ENCODE data around the gene PDZD2.
"Not testable (repeated sequence)": the region's sequence is repeated elsewhere in the genome, so short reads cannot be mapped to it uniquely, and the experiment has no call there.

PDZD2 gene

DNA sequence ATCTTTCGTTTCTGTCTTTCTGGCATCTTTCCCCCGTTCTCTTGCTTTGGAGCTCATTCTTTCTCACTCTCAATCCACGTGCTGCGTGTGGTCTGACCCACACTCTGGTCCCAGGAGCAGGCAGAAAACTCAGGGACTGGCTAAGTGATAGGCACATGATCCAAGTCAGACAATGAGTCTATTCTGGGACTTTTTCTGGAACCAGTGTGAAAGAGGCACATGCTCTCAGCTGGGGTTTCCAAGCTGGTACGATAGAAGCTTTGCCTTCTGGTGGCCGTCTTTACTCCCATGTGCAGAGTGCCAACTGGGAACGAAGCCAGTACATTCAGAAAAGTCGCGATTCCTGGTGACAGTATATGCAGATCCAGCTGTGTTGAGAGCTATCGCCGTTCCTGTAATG, 94.4 kb downstream of the PDZD2 start:
- DNase-seq (ENCODE audit: low spot score), result no peak

DNA sequence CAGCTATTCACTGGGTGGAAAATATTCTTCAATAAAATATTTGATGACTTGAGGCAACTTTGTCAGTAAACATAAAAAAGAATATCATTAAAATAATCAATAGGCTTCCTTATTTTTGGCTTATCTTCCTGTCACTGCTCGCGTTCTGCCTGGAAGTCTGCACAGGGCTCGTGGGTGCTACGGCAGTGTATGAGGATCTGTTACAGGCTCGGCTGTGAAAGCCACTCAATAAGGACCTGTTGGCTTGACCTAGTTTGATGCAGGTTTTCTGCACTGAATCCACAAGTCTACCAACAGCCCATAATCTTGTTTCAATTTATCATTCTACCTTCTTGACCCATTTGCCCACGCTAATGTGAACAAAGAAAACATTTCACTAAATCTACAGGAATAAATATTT, 97.2 kb downstream of the PDZD2 start:
- no peak for DNase-seq (ENCODE audit: low spot score)

DNA sequence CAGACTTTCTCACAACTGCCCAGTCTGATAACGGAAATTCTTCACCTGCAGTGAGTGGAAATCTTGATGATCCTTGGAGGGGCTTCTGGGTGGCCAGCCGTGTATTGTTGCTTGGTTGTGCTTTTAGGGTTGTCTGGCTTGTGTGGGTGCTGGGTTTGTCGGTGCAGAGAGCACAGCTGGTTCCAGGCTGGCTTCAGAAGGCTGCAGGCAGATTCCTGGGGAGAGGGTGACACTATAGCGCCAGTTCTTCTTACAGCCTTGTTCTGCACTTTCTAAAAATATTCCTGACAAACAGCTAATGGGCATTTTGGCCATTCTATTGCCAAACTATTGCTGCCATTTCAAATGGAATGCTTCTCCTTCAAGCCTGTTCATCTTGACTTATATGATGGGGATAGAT, 99.3 kb downstream of the PDZD2 start:
- DNase-seq (ENCODE audit: low spot score), result no peak

DNA sequence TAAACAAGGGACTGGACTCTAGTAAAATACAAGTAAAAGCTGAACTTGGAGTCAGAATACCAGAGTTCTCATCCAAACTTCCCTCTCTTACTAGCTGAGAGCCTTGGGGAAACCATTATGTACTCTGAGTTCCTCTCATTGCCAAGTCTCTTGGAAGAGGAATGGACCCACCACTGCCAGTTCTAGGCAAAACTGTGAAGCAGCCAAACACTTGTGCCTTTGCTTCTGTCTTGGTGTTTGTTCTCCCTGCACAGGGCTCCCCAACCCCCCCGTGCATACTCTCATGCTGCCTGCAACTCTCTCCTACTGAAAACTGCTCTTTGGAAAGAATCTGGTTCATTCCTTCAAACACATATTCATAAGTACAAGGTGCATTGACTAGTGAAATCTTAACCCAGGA, 102.6 kb downstream of the PDZD2 start:
- DNase-seq (ENCODE audit: low spot score), result no peak

DNA sequence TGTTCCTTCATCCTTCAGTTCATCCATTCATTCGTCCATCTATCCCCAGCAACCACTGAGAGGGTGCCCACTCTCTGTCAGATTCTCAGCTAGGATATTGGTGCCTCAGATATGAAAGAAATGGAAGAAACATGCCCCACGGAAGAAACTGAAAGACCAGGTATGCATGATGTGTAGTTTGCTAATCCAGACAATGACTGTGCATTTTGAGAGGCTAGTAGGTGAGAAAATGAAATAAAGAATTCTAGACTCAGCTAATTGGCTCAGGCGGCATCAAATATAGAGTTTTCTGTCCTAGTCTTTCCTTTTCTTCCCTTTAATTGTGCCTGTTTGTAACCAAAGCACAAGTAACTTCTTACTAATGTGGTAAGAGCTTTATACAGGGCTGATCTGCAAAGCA, 104.7 kb downstream of the PDZD2 start:
- no peak for DNase-seq (ENCODE audit: low spot score)

DNA sequence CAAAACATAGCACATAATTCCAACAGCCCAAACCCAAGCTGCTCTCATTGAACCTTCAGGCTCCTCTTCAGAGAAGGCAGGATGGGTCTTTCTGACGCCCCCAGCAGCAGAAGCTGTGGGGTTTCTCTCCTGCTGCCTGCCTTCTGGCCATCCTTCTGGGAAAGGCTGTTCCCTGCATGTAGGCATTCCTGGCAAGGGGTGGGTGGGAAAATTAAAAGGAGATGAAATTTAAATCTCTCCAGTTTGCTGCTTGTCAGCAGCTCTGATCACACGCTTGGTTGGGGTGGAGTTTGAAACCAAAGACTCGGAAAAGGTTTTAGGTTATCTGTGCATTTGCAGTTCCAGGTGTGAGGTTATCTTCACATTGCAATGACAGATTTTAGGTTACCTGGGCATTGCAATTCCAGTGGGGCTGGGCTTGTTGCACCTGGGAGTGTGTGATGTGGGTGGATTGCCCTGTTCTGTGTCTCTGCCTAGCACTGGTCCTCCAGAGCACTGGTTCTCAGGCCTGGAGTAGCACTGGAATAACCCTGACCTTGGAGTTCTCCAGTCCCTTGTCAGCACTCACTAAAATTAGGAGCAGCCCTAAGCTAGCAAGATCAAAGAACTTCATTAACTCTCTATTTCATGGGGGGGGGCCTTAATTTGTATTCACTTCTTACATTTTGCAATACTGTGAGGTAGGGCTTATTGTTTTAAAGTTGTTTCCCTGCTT, 109.7 kb downstream of the PDZD2 start:
- DNase-seq (ENCODE audit: low spot score), result no peak

DNA sequence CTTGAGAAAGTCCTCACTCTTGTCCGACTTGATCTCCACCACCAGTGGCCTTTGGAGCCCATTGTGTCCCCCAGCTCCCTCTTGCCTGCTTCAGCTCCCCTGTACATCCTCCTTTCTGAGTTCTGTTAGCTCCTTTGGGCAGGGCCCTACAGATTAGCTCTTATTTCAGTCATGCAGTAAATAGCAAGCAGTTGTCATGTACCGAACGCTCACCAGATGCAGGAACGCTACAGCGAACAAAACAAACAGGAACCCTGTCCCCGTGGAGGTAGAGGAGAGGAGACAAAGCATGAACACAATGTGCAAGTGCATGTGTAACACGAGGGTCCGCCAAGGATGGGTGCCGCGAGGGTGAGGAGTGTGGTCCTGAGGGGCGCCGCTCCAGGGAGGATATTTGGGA, 111.3 kb downstream of the PDZD2 start:
- DNase-seq (ENCODE audit: low spot score), result no peak

DNA sequence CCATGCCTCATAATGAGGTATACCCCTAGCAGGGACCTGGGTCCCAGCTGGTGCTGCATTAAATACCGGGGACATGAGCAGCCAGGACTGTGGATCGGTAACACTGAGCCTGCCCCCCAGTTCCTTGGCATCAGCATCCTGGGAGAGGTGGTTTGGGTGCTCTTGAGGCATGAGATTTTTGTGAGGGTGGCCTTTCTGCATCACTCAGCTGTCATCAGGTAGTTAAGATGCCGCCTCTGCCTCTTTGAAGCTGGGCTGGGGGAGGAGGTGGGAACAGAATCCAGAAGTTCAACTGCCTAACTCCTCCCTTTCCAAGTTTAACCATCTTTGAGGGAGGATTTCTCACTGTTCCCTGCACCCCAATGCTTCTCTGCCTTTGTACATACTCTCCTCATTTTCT, 112.7 kb downstream of the PDZD2 start:
- no peak for DNase-seq (ENCODE audit: low spot score)

DNA sequence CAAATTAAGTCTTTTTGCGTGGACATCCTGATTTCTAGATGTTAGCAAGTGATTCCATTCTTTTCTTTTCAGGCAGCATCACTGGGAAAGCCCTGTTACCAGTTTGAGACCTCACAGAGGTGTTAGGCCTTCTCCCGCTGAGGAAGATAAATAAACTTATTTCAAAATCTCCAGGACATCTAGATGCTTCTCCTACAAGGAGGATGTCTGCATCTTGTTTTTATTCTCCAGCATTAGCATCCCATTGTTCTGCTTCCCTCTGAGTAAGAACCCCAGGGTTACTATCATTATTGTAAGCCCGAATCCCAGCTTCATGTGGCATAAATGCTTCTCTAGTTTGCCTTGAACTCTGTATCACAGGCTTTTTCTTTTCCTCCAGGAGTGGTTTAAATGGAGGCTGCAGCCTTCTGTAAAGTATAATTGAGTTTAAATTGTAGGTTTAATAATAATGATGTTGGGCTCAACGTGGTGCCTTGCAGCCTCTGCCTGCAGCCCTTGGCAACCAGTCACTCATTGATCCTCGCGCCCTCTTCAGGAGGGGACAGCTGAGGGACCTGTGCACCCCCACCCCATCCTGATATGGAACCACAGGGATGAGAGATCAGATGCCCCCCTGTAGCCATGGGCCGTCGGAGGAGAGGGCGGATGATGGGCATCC, 114.9 kb downstream of the PDZD2 start:
- no peak for DNase-seq (ENCODE audit: low spot score)

DNA sequence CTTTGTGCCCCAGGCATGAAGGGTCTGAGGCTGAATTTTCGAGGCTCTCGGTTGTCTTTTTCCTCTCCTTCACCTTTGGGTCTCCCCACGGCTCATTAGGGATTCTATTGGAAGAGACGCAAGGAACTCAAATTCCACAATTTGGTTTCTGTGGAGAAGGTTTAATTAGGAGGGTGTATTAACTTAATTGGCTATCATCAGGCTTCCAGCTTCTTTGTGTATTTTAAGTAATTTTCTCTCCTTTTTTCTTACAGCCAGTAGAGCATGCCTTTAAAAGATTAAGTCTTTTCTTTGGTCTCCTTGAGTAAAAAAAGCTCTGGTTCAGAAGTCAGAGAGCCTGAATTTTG, 115.4 kb downstream of the PDZD2 start:
- no peak for DNase-seq (ENCODE audit: low spot score)

DNA sequence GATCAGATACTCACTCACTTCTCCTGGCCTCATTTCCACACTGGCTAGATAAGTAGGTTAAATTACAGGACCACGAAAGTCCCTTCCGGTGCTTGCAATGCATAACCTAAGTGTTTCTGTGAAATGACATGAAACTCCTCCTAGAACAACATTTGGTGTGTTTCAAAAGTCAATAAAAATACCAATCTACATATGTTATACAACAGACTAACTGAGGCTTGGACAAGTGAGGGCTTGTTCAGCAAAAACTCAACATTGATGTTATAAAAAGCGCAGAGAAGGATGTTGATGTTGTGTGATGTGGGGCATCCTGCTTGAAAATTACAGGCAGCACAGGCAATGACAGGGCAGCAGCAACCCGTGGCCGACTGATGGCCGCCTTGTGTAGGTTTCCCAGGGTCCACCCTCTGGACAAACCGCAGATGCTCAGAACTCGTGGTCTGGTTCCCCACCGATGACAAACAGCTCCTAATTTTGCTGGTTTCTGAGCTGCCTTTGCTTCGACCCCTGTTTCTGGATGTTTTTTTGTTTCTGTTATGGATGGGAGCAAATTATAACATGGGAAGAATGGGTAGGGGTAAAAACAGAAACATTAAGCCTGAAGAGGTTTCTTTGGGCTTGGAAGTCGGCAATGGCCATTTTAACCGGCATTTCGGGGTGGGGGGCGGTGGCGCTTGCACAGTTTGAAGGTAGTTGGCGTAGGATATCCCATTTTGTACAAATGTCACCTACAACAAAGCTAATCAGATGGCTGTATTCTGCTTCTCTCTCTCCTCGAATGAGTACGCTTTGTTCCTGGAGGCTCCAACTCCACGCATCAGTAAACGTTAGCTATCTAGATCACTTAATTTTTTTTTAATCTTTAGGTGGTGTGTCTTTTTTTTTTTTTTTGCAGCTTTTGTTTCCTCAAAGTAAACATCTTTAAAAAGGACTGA, 116.1 kb downstream of the PDZD2 start:
- no peak for DNase-seq (ENCODE audit: low spot score)

DNA sequence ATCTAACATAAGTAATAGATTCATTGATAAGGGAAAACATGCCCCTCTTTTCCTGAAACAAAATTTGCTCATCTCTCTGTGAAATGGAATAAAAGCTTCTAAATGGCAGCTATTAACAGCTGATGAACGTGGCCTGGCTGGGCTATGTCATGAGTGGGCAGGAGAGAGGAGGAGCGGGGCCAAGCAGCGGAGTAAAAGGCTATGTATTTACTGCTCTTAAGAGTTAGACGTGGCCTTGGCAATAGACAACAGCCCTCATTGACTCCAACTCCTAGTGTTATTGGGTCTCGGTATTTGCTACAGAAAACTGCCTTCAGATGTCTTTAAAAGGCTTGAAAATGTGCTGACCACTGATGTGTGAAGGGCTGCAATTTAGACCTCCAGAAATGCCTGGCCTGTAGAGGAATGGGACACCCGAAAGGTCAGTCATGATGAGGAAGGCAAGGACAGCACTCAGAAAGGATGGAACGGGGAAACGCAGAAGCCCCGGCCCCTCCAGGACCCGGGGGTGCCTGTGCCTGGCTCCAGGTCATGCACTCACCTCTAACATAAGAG, 116.8 kb downstream of the PDZD2 start:
- no peak for DNase-seq (ENCODE audit: low spot score)

DNA sequence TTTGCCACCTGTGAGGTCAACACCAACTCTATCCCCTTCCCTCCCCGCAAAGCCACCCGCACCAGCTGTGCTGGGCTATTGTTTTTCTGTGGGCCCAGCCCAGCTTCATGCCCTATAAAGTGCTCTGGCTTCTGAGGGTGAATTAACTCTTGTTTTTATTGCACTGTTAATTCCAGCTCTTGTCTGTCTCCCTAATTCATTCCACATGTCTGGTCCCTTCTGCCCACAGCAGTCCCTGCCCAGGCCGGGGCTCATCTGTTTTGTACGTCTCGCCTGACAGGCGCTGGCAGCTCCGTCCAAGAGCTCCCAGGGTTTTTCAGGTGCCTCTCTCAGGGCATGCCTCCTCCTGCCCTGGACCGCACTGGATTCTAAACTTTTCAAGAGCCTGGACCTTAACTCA, 118.9 kb downstream of the PDZD2 start:
- DNase-seq (ENCODE audit: low spot score), result no peak

DNA sequence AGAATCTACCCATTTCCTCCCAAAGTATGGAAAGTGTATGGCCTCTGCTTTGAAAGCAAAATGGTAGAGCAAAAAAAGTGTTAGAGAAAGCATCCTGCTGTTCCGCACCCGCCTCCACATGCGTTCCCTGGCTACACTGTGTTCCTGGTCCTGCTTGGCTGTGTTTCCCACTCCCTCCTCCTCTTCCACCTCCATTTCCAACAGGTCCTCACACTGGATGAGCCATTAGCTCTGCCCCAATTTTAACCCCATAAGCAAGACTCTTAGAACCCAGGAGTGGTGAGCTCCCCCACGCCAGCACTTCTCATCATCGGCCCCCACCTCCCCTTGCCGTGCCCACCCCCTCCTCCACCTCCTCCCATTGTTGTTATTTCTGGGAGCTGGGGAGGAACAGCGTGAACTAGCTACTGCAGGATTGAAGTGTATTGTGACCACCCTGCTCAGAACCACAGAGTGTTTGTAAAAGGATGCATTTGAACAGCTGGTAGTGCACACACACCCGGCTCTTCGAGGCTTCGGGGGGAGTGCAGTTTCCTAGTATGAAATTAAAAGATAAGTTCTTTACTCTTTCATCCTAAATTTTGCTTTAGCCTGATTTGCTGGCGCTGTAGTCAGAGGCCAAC, 120.0 kb downstream of the PDZD2 start:
- no peak for DNase-seq (ENCODE audit: low spot score)

DNA sequence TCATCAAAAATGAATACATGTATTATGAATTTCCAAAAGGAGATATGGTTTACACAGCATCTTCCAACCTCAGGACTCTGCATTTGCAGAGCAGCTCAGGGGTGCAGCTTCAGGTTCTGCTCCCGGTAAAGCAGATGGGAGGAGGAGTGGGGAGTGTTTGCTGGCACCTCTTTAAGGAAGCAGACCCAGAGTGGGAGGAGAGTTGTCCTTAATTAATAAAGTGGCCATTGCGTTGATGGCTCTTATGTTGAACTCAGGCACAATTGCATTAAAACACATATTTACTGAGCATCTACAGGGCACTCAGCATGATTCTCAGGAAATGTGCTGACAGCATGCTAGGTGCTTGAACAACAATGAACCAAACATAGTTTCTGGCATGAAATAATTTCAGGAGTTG, 121.0 kb downstream of the PDZD2 start:
- no peak for DNase-seq (ENCODE audit: low spot score)

DNA sequence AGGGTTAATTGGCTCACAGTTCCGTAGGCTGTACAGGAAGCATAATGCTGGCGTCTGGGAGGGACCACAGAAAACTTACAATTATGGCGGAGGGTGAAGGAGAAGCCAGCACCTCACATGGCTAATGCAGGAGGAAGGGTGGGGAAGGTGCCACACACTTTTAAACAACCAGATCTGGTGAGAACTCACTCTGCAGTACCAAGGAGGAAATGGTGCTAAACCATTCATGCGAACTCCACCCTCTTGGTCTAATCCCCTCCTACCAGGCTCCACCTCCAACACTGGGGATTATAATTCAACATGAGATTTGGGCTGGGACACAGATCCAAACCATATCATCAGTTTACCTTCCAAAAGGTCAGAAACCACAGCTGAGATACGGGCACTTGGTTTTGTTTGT, 122.9 kb downstream of the PDZD2 start:
- DNase-seq (ENCODE audit: low spot score), result no peak

DNA sequence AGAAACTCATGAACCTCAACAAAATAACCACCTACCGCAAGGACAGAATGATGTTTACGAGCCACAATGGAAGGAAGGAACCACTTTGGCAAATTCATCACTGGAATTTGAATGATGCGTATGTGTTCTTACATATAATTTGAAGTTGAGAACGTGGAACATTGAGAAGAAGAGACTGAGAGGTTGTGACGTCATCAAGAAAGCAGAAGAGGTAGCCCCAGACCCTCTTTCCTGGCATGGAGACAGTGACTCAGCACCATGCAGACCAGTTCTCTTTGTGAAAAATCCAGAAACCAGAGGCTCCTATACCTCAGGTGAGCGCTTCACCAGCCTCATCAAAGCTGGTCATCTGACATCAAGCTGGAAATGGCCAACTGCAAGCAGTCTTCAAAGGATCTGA, 124.5 kb downstream of the PDZD2 start:
- DNase-seq (ENCODE audit: low spot score), result no peak

DNA sequence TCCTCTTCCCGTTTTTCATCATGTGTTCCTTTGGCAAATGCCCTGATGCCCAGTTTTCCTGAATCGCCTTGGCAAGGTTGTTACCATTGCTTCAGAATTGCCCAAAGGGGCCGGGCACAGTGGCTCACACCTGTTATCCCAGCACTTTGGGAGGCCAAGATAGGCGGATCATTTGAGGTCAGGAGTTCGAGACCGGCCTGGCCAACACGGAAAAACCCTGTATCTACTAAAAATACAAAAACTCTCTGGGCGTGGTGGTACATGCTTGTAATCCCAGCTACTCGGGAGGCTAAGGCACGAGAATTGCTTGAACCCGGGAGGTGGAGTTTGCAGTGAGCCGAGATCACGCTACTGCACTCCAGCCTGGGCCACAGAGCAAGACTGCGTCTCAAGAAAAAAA, 125.8 kb downstream of the PDZD2 start:
- DNase-seq (ENCODE audit: low spot score), result not testable (repeated sequence)

DNA sequence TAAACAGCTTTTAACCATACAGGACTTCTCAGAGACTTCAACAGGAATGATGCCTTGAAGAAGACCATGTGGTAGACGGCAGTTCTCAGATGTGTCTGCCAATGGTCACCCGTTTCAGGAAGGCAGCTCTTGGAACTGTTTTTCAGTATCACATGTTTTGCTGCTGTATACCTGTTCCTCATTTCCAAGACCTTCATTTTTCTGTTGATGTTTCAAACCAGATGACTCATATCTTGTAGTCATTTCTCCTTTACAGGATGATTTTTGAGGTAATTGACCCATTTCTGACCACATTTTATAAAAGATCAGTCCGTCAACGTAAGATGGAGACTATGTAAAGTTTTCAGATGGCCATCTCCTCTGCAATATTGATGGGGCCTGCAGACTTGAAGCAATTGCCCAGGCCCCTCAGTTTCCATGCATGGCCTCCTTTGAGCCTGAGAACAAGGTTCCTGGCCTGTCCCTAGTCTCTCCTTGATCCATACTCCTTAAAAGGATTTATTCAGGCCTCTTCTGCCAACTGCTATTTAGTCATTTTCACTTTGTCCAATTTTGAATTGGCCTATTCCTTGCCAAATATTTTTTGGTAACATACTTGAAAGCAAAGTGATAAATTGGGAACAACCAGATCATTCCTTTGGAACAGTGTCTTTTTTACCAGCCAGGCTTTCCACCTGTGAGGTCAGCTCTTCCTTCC, 128.6 kb downstream of the PDZD2 start:
- no peak for DNase-seq (ENCODE audit: low spot score)

DNA sequence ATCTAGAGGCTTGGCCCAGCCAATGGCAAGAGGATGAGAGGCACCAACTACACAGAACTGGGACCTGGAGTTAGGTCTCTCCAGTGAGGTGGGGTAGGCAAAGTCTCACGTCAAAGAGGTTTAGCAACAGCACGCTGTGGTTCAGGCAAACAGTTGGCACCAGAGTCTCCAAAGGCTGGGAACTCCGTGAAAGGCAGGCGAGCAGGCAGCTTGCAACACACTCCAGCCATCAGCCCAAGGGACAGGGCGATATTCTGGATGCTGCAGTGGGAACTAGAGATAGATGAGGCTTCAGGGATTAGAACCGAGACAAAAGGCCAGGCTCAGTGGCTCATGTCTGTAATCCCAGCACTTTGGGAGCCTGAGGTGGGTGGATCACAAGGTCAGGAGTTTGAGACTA, 129.1 kb downstream of the PDZD2 start:
- DNase-seq (ENCODE audit: low spot score), result no peak

DNA sequence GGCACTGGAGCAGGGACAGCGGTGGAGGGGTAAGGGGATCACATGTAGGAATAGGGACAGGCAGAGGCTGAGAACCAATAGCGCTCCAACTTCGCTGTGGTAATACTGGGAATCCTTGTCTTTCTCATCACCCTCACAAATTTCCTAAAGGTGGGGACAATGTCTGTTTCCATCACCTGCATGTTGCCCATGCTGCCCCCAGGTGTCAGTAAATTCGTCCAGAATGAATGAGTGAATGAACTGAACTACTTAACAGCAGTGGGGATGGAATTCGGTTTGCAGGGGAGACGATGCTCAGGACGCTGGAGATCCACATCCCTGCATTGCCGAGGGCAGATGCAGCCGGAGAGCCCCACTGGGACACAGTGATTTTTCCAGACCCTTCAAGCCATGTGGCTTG, 129.9 kb downstream of the PDZD2 start:
- DNase-seq (ENCODE audit: low spot score), result no peak

DNA sequence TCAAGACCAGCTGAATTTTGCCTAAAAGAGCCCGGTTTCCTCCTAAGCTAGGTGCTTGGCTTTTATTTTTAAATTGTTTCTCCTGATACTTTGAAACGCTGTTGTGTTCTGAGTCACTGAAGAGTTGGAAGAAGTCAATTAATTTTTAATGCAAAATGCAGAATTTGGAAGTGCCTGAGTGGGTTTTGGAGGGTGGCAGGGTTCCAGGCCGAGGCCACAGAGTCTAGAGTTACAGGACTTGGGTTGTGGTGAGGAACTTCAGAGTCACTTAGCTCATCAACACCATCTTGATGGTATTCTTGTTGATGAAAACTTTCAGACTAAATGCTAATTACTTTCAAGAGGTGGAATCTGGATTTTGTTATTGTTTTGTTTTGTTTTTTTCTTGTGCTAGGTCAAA, 130.6 kb downstream of the PDZD2 start:
- DNase-seq (ENCODE audit: low spot score), result no peak

All from hematopoietic multipotent progenitor cell treated with erythropoietin and hydrocortisone succinate and interleukin-3 and kit ligand, for 15 days (in vitro differentiated cells).